C4-2B (cell line): ENCODE data around the gene PTPRA.

Experiments
- CTCF ChIP-seq: fragments of 450-650 bp; conservative IDR thresholded peaks from 2 replicates; pipeline ENCODE4 v1.5.1; 2017; ENCODE audit warnings: mild to moderate bottlenecking
- ZFX ChIP-seq: fragments of 450-650 bp; IDR thresholded peaks from 2 replicates; pipeline ENCODE4 v1.6.1; 2017

- TF ChIP-seq CTCF (no peak), ZFX (no peak)
Observed at GRCh38 chr20:2903686-2904085, 30.4 kb downstream of the PTPRA start.
